ENCODE data around the gene APOC3. TPM values are rescaled to one million over a fixed set of nuclear protein-coding genes. Genes with fewer than 3 reads are reported as not detected.

The APOC3 gene
- total RNA-seq, 1 donor from 2014 or later: not detected

DNA sequence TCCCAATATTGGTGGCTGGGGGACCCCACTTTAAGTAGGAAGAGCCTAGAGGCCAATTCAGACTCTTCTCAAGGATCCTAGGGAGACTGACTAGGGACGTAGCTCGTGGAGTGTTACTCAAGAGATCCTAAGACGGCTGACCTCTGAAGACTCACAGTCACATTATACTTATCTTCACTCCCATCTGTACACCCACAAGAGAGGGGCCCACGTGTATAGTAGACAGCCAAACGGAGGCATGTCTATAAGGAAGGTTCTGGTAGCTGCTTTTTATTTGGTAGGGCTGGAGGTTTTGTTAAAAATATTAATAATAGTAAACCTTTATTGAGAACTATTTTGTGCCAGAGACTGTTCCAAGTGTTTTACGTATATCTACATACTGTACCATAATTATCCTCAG, 30.6 kb downstream of the APOC3 start:
- H3K27me3 Mint-ChIP-seq (ENCODE audit: low read depth): no peaks in the 10 kb centered on the region
- H3K4me3 Mint-ChIP-seq (ENCODE audit: unreplicated experiment): no peak overlapping the region
- H3K36me3 Mint-ChIP-seq (ENCODE audit: low read depth): peaks cover 33% of the 10 kb centered on the region
- DNase-seq (ENCODE audit: low spot score): no peak
- H3K9me3 Mint-ChIP-seq (ENCODE audit: low read depth): no peaks in the 10 kb centered on the region
- TF ChIP-seq, protein P1, sequence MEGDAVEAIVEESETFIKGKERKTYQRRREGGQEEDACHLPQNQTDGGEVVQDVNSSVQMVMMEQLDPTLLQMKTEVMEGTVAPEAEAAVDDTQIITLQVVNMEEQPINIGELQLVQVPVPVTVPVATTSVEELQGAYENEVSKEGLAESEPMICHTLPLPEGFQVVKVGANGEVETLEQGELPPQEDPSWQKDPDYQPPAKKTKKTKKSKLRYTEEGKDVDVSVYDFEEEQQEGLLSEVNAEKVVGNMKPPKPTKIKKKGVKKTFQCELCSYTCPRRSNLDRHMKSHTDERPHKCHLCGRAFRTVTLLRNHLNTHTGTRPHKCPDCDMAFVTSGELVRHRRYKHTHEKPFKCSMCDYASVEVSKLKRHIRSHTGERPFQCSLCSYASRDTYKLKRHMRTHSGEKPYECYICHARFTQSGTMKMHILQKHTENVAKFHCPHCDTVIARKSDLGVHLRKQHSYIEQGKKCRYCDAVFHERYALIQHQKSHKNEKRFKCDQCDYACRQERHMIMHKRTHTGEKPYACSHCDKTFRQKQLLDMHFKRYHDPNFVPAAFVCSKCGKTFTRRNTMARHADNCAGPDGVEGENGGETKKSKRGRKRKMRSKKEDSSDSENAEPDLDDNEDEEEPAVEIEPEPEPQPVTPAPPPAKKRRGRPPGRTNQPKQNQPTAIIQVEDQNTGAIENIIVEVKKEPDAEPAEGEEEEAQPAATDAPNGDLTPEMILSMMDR (IDR thresholded peaks at IDR 0.05): no peak
- H3K27ac Mint-ChIP-seq (ENCODE audit: unreplicated experiment): no peak overlapping the region
- no peaks in the 10 kb centered on the region for H3K4me1 Mint-ChIP-seq (ENCODE audit: low read depth)

DNA sequence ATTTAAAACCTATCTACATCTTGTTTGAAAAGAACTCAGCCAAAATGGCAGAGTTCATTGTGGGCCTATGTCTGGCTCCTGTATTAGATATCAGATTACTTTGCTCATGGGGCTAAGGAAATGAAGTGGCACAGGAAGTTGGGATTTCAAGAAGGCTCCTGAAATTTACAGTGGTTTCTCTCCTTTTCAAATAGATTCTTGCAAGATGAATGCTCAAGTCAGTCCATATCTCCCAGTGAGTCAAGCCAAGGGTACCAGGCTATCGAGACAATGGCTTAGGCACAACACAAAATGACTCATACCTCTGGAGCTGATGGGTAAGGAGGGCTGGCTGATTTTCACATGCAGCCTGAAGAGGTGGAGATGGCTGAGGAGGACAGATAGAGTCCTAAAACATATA, 31.8 kb downstream of the APOC3 start:
- TF ChIP-seq, protein P1 (IDR thresholded peaks at IDR 0.05): no peak
- Mint-ChIP-seq H3K27ac (ENCODE audit: unreplicated experiment) (no peak overlapping the region), H3K27me3 (ENCODE audit: low read depth) (no peaks in the 10 kb centered on the region), H3K9me3 (ENCODE audit: low read depth) (no peaks in the 10 kb centered on the region), H3K4me3 (ENCODE audit: unreplicated experiment) (no peak overlapping the region), H3K4me1 (ENCODE audit: low read depth) (peaks cover 6% of the 10 kb centered on the region), H3K36me3 (ENCODE audit: low read depth) (peaks cover 35% of the 10 kb centered on the region)
- DNase-seq (ENCODE audit: low spot score): no peak

DNA sequence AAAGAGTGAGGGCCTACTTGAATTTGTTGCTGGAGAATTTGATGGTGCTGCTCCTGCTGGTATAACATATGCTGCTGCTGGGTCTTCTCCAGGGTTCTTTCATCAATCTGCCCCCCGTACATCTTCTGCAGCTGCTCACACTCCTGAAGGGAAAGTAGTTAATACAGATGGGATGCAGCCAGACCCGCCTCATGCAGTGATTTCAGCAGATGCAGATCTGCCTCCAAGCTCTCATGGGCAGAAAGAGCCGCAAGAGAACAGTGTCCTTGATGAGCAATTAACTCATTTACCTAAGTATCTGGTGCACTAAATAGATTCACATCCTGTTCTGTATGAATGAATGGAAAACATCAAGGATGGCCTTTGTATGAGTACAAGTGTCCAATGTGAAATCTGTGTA, 32.5 kb downstream of the APOC3 start:
- H3K27me3 Mint-ChIP-seq (ENCODE audit: low read depth): no peaks in the 10 kb centered on the region
- H3K4me3 Mint-ChIP-seq (ENCODE audit: unreplicated experiment): no peak overlapping the region
- H3K27ac Mint-ChIP-seq (ENCODE audit: unreplicated experiment): no peak overlapping the region
- TF ChIP-seq, protein P1 (IDR thresholded peaks at IDR 0.05): no peak
- peaks cover 6% of the 10 kb centered on the region for H3K4me1 Mint-ChIP-seq (ENCODE audit: low read depth)
- H3K9me3 Mint-ChIP-seq (ENCODE audit: low read depth): no peaks in the 10 kb centered on the region
- DNase-seq (ENCODE audit: low spot score): no peak
- peaks cover 35% of the 10 kb centered on the region for H3K36me3 Mint-ChIP-seq (ENCODE audit: low read depth)

DNA sequence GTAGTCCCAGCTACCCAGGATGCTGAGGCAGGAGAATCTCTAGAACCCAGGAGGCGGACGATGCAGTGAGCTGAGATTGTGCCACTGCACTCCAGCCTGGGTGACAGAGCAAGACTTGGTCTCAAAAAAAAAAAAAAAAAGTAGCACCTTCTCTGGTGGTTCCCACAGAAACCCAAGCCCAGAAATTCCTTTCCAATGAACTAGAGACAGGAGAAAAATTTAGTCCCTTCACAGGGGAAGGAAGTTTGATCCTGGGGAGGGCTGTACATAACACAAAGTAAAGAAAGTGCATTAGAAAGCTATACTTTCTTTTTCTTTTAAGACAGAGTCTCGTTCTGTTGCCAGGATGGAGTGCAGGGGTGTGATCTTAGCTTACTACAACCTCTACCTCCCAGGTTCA, 33.2 kb downstream of the APOC3 start:
- TF ChIP-seq, protein P1 (IDR thresholded peaks at IDR 0.05): no peak
- DNase-seq (ENCODE audit: low spot score): no peak
- Mint-ChIP-seq H3K36me3 (ENCODE audit: low read depth) (peaks cover 38% of the 10 kb centered on the region), H3K27ac (ENCODE audit: unreplicated experiment) (peak overlapping the region; percentile 28), H3K27me3 (ENCODE audit: low read depth) (no peaks in the 10 kb centered on the region), H3K4me3 (ENCODE audit: unreplicated experiment) (no peak overlapping the region), H3K4me1 (ENCODE audit: low read depth) (peaks cover 6% of the 10 kb centered on the region), H3K9me3 (ENCODE audit: low read depth) (no peaks in the 10 kb centered on the region)

DNA sequence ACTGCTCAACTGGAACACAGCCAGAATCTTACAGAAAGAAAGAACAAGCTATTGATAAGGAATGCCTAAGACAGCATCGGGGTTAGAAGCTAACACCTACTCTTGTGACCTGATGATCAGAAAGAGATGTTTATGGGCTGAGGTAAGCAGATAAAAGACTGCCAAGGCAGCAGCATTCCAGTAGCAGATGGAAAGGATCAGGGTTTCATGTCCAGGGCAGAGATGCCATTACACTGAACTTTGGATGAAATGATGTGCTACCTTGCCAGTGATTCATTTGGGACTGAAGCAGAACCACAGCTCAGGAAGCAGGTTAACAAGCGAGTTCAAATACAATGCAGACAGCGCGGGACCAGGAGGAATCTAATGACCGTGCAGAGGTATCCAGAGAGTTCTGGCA, 34.8 kb downstream of the APOC3 start:
- no peak overlapping the region for H3K4me3 Mint-ChIP-seq (ENCODE audit: unreplicated experiment)
- TF ChIP-seq, protein P1 (IDR thresholded peaks at IDR 0.05): no peak
- peaks cover 6% of the 10 kb centered on the region for H3K4me1 Mint-ChIP-seq (ENCODE audit: low read depth)
- no peak overlapping the region for H3K27ac Mint-ChIP-seq (ENCODE audit: unreplicated experiment)
- no peaks in the 10 kb centered on the region for H3K9me3 Mint-ChIP-seq (ENCODE audit: low read depth)
- peaks cover 33% of the 10 kb centered on the region for H3K36me3 Mint-ChIP-seq (ENCODE audit: low read depth)
- DNase-seq (ENCODE audit: low spot score): no peak
- no peaks in the 10 kb centered on the region for H3K27me3 Mint-ChIP-seq (ENCODE audit: low read depth)
